DOHH2 (cell line): ENCODE measurements around the gene TMEM176B.

Source experiments
- H3F3A ChIP-seq: fragments of 200-600 bp; sonication (generic), shearing (Covaris generic); 2 replicates; pipeline ENCODE4 v1.6.0; 2016; ENCODE audit warnings: antibody characterized with exemption, mild to moderate bottlenecking; ENCODE audit not compliant: control insufficient read depth, insufficient read depth
- H3K27ac ChIP-seq: fragments of 200-600 bp; sonication (generic); 2 replicates; pipeline ENCODE4 v1.5.1; 2014; ENCODE audit warnings: low read depth, mild to moderate bottlenecking, low read length, moderate library complexity
- H3K27me3 ChIP-seq: fragments of 200-600 bp; sonication (generic); 2 replicates; pipeline ENCODE4 v1.6.1; 2014; ENCODE audit warnings: mild to moderate bottlenecking, low read length, mixed read lengths; ENCODE audit not compliant: control insufficient read depth
- H3K36me3 ChIP-seq: fragments of 200-600 bp; sonication (generic); 2 replicates; pipeline ENCODE4 v1.6.1; 2014; ENCODE audit warnings: mild to moderate bottlenecking, low read length, moderate library complexity, mixed read lengths; ENCODE audit not compliant: control insufficient read depth
- H3K4me1 ChIP-seq: fragments of 200-600 bp; sonication (generic); 2 replicates; pipeline ENCODE4 v1.6.1; 2014; ENCODE audit warnings: mild to moderate bottlenecking, low read length, mixed read lengths; ENCODE audit not compliant: control insufficient read depth
- H3K4me2 ChIP-seq: fragments of 200-600 bp; sonication (generic); 2 replicates; pipeline ENCODE4 v1.6.0; 2014; ENCODE audit warnings: mild to moderate bottlenecking, low read length, moderate library complexity
- H3K4me3 ChIP-seq: fragments of 200-600 bp; sonication (generic); 2 replicates; pipeline ENCODE4 v1.5.1; 2014; ENCODE audit warnings: mild to moderate bottlenecking, low read length, mixed read lengths
- H3K79me2 ChIP-seq: fragments of 200-600 bp; sonication (generic); 2 replicates; pipeline ENCODE4 v1.6.1; 2014; ENCODE audit warnings: mild to moderate bottlenecking, low read length, mixed read lengths; ENCODE audit not compliant: control insufficient read depth
- H3K9me2 ChIP-seq: fragments of 200-600 bp; sonication (generic); replicated peaks from 2 replicates; pipeline ENCODE4 v1.6.1; 2014; ENCODE audit warnings: mild to moderate bottlenecking, low read length, mixed read lengths; ENCODE audit not compliant: control insufficient read depth
- H3K9me3 ChIP-seq: fragments of 200-600 bp; sonication (generic); 2 replicates; pipeline ENCODE4 v1.6.1; 2014; ENCODE audit warnings: antibody characterized with exemption, low read length, mixed read lengths; ENCODE audit not compliant: control insufficient read depth, insufficient read depth
- H4K20me1 ChIP-seq: fragments of 200-600 bp; sonication (generic); 2 replicates; pipeline ENCODE4 v1.6.0; 2014; ENCODE audit warnings: low read depth, mild to moderate bottlenecking, antibody characterized with exemption, low read length, moderate library complexity; ENCODE audit not compliant: control insufficient read depth, insufficient read depth
- CTCF ChIP-seq: fragments of 200-600 bp; sonication (generic); IDR thresholded peaks from one replicate; pipeline ENCODE4 v1.5.1; 2014; ENCODE audit warnings: antibody characterized with exemption, mild to moderate bottlenecking, low read depth, low read length; ENCODE audit not compliant: poor library complexity, severe bottlenecking
- EZH2phosphoT487 ChIP-seq: fragments of 200-600 bp; sonication (generic); IDR thresholded peaks from 2 replicates; pipeline ENCODE4 v1.6.1; 2017; ENCODE audit warnings: borderline replicate concordance, mild to moderate bottlenecking, antibody characterized with exemption, low read length, moderate library complexity, mixed read lengths

Gene TMEM176B

GRCh38 chr7:150806454-150806853, 6.3 kb upstream of the TMEM176B start:
- no peak for TF ChIP-seq CTCF
- no peak for TF ChIP-seq EZH2phosphoT487
- H3K79me2 ChIP-seq: no peaks in the 10 kb centered on the region
- H3K4me3 ChIP-seq: no peak overlapping the region
- no peaks in the 10 kb centered on the region for H3K27me3 ChIP-seq
- H3K27ac ChIP-seq: no peak overlapping the region
- H3K4me1 ChIP-seq: no peaks in the 10 kb centered on the region
- H3K36me3 ChIP-seq: no peaks in the 10 kb centered on the region
- H4K20me1 ChIP-seq: no peaks in the 10 kb centered on the region
- no peak overlapping the region for H3K4me2 ChIP-seq
- H3K9me2 ChIP-seq: no peaks in the 10 kb centered on the region
- no peaks in the 10 kb centered on the region; the same call in 1 of the 2 replicates for H3K9me3 ChIP-seq
- no peaks in the 10 kb centered on the region for H3F3A ChIP-seq

- H3K4me3 ChIP-seq: no peak overlapping the region
- no peaks in the 10 kb centered on the region for H4K20me1 ChIP-seq
- no peaks in the 10 kb centered on the region for H3K36me3 ChIP-seq
- H3F3A ChIP-seq: no peaks in the 10 kb centered on the region
- TF ChIP-seq CTCF: no peak
- no peak for TF ChIP-seq EZH2phosphoT487
- no peak overlapping the region for H3K4me2 ChIP-seq
- no peak overlapping the region for H3K27ac ChIP-seq
- no peaks in the 10 kb centered on the region for H3K79me2 ChIP-seq
- H3K9me2 ChIP-seq: no peaks in the 10 kb centered on the region
- no peaks in the 10 kb centered on the region for H3K4me1 ChIP-seq
- no peaks in the 10 kb centered on the region for H3K27me3 ChIP-seq
- H3K9me3 ChIP-seq: no peaks in the 10 kb centered on the region; the same call in 1 of the 2 replicates
Observed at GRCh38 chr7:150805864-150806263, 5.7 kb upstream of the TMEM176B start.

GRCh38 chr7:150804802-150805201, 4.6 kb upstream of the TMEM176B start:
- H3K79me2 ChIP-seq: no peaks in the 10 kb centered on the region
- H4K20me1 ChIP-seq: no peaks in the 10 kb centered on the region
- no peak overlapping the region for H3K27ac ChIP-seq
- H3K9me3 ChIP-seq: no peaks in the 10 kb centered on the region; the same call in 1 of the 2 replicates
- no peaks in the 10 kb centered on the region for H3K36me3 ChIP-seq
- no peaks in the 10 kb centered on the region for H3K4me1 ChIP-seq
- H3K9me2 ChIP-seq: no peaks in the 10 kb centered on the region
- H3F3A ChIP-seq: no peaks in the 10 kb centered on the region
- no peak overlapping the region for H3K4me3 ChIP-seq
- TF ChIP-seq EZH2phosphoT487 (no peak), CTCF (no peak)
- no peaks in the 10 kb centered on the region for H3K27me3 ChIP-seq
- no peak overlapping the region for H3K4me2 ChIP-seq
